ENCODE measurements around the gene SMG6.

SMG6 gene

DNA sequence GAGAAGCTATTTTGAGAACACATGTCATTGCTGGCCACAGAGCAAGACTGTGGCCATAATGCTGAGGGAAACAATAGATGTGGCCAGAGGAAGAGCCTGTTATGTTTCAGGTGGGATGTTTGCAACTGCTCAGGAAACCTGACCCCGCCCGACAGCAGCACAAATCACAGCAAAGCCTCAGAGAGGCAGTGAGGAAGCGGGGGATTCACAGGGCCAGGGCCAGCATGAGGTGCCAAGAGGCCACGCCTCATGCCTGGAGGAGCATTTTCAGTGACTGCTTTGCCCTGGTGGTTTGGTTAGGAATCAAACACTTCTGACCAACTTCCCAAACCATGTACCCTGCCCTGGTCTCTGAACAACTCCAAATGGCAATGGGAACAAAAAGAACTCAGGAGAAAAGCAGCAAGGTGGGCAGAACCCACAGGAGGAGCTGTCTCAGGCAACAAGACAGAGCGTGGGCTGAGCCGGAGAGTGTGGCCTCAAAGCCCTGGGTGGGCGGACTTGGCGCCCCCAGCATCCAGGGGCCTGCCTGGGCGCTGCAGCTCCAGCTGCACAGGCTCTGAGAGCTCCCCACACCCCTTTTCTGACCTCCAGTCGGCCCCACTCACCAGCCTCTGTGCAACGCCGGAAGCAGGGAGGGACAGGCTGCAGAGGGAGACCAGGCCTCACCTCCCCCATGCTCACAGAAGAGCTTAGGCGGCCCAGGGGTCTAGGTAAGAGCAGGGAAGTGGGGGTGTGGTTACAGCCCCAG lies 228.1 kb downstream of the SMG6 start:
- in situ Hi-C loops (cut with MboI; ENCODE audit: low sequenced_read_pairs, unreplicated experiment): no loop called here
- TF ChIP-seq, protein P1, sequence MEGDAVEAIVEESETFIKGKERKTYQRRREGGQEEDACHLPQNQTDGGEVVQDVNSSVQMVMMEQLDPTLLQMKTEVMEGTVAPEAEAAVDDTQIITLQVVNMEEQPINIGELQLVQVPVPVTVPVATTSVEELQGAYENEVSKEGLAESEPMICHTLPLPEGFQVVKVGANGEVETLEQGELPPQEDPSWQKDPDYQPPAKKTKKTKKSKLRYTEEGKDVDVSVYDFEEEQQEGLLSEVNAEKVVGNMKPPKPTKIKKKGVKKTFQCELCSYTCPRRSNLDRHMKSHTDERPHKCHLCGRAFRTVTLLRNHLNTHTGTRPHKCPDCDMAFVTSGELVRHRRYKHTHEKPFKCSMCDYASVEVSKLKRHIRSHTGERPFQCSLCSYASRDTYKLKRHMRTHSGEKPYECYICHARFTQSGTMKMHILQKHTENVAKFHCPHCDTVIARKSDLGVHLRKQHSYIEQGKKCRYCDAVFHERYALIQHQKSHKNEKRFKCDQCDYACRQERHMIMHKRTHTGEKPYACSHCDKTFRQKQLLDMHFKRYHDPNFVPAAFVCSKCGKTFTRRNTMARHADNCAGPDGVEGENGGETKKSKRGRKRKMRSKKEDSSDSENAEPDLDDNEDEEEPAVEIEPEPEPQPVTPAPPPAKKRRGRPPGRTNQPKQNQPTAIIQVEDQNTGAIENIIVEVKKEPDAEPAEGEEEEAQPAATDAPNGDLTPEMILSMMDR (IDR thresholded peaks at IDR 0.05; ENCODE audit: borderline replicate concordance, control extremely low read depth, extremely low read depth, insufficient read depth, missing control alignments): no peak
- peak; percentile 73 for DNase-seq (ENCODE audit: low spot score)

DNA sequence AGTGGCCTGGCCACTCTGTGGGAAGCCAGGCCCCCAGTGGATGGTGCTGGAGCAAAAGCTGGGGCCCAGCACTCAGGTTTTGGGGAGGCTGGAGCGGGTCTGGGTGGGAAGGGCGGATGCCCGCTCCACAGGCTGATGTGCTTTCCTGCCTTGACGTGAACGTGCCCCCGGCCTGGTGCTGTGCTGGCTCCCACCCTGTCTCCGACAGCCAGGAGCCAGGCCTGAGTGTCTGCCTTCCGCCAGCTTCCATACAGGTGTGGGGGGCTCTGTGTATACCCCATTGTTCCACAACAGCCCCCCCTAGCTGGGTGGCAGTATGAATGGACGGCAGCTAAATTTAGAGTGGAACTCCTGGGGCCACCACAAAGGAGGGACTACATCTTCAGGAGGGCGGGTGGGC lies 228.7 kb downstream of the SMG6 start:
- TF ChIP-seq, protein P1 (IDR thresholded peaks at IDR 0.05; ENCODE audit: borderline replicate concordance, control extremely low read depth, extremely low read depth, insufficient read depth, missing control alignments): no peak
- no peak for DNase-seq (ENCODE audit: low spot score)
- in situ Hi-C loops (cut with MboI; ENCODE audit: low sequenced_read_pairs, unreplicated experiment): loop anchor here (5.0 kb wide), 1 partner anchor 167 kb away; no protein-coding TSS in a partner anchor

DNA sequence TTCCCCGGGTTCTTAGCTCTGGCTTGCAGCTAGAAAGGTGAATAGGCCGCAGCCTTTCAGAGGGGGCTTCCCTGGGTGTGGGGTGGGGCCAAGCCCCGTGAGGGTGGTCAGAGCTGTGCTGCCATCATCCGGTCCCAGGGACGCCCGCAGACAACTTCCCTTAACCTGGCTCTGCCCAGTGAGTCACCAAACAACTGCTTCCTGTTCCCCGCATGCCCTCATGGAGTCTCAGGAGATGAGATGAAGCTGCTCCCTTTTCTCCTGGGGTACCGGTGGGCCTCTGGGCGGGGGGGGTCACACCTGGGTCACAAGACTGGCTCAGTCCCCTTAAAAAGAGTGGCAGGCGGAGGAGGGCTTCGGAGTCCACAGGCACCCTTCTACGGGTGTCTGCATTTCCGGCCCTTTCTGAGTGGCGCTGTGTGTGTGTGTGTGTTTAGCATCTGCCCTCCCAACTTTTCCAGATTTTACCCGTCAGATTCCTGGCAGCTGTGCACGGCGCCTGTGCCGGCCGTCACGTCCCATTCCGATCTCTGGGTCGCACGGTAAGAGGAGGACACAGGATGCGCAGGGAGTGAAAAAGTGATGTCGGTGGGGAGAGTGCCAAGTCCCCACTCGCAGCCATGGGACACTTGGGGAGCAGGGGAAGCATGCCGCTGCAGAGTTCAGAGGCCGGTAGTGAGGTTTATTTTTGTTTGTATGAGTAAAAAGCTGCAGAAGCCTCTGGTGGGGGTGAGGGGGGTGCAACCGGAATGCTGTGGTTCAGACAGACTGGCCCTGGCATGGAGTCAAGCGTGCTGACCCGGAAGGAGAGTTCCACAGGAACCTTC lies 231.9 kb downstream of the SMG6 start:
- TF ChIP-seq, protein P1 (IDR thresholded peaks at IDR 0.05; ENCODE audit: borderline replicate concordance, control extremely low read depth, extremely low read depth, insufficient read depth, missing control alignments): no peak
- in situ Hi-C loops (cut with MboI; ENCODE audit: low sequenced_read_pairs, unreplicated experiment): loop anchor here (5.0 kb wide), 1 partner anchor 171 kb away; no protein-coding TSS in a partner anchor
- no peak for DNase-seq (ENCODE audit: low spot score)

DNA sequence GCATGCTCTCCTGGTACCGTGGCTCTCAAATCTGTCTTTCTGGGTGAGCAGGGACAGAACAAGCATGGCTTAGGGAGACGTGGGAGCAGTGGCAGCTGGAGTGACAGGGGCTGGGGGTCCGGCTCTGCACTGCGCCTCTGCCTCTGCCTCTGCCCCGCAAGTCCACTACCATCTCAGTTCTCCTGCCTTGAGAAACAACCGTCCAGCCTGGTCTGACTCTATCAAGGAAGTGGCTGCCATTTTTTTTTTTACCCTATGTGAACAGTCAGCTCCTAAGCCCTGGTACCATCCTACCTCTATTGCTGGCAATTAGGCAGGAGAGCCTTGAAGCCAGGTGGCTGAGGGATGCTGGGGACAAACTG lies 232.6 kb downstream of the SMG6 start:
- no peak for DNase-seq (ENCODE audit: low spot score)
- in situ Hi-C loops (cut with MboI; ENCODE audit: low sequenced_read_pairs, unreplicated experiment): loop anchor here (5.0 kb wide), 1 partner anchor 171 kb away; no protein-coding TSS in a partner anchor

DNA sequence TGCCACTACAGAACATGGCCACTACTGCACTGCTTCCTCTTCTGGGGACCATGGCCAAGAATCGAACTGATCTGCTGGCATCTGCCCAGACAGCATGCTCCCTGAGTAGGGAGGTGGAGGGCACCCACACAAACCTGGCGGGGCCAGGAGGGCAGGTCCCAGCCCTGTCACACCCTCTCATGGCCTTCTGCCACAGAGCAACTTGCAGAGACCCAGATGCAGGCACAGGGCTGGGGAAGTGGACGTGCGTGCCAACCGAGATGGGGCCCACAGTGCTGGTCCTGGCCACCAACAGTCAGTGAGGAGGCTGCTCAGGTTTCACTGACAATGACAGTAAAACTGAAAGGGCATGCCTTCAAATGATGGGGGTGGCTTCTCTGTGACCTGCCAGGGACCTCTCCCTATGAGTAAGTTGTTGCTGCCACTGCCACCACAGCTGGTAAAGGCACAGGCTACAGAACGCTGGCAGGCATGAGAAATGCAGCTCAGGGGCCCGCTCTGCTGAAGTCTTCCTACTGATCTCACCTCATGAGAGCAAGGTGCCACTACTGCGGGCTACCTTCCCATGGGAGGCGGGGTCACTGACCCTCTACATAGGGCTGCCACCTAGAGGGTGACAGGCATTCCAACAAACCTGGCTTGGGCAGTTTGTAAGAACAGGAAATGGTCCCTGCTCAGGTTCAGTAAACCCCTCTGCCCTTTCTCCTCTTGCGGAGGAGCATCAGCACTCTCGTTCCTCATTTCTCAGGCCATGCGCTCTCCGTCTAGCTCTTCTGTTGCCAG lies 233.2 kb downstream of the SMG6 start:
- in situ Hi-C loops (cut with MboI; ENCODE audit: low sequenced_read_pairs, unreplicated experiment): loop anchor here (5.0 kb wide), 1 partner anchor 172 kb away; no protein-coding TSS in a partner anchor
- TF ChIP-seq, protein P1 (IDR thresholded peaks at IDR 0.05; ENCODE audit: borderline replicate concordance, control extremely low read depth, extremely low read depth, insufficient read depth, missing control alignments): no peak
- DNase-seq (ENCODE audit: low spot score): peak; percentile 83

More for the DNA sequence above, 232.6 kb downstream of the SMG6 start:
- TF ChIP-seq, protein P1 (IDR thresholded peaks at IDR 0.05; ENCODE audit: borderline replicate concordance, control extremely low read depth, extremely low read depth, insufficient read depth, missing control alignments): no peak

DNA sequence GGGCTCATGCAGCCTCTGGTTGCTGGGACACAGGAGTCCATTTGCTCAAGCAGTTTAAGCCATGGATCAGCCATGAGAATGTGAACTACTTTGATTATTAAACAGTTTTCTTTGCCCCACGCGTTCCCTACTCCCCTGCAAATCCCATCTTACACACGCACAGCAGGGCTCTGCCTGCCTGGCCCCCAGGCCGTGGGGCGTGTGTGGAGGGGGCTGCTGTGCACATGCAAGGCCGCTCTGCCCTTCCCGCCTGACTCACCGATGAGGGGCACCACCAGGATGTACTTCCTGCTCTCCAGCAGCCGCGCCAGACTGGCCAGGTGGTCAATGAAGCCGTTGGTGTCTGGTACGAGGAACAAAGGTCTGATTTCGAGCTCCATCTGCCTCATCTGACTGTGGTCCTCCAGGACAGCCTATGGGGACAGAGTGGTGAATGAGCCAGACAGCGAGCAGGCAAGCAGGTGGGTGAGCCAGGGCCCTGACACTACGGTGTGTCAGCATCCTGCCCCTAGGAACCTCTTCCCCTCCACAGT lies 235.0 kb downstream of the SMG6 start:
- TF ChIP-seq, protein P1 (IDR thresholded peaks at IDR 0.05; ENCODE audit: borderline replicate concordance, control extremely low read depth, extremely low read depth, insufficient read depth, missing control alignments): no peak
- in situ Hi-C loops (cut with MboI; ENCODE audit: low sequenced_read_pairs, unreplicated experiment): no loop called here
- DNase-seq (ENCODE audit: low spot score): no peak

Measured in GM13976 (cell line).